NCI-H1092 treated with DMSO at 0.1 percent for 48 hours (cell line): ENCODE results near the gene YY1.

Experiments
- DNase-seq: peaks from one replicate; lab custom pipeline; 2025; lab: John Stamatoyannopoulos, UW

YY1 gene

DNA sequence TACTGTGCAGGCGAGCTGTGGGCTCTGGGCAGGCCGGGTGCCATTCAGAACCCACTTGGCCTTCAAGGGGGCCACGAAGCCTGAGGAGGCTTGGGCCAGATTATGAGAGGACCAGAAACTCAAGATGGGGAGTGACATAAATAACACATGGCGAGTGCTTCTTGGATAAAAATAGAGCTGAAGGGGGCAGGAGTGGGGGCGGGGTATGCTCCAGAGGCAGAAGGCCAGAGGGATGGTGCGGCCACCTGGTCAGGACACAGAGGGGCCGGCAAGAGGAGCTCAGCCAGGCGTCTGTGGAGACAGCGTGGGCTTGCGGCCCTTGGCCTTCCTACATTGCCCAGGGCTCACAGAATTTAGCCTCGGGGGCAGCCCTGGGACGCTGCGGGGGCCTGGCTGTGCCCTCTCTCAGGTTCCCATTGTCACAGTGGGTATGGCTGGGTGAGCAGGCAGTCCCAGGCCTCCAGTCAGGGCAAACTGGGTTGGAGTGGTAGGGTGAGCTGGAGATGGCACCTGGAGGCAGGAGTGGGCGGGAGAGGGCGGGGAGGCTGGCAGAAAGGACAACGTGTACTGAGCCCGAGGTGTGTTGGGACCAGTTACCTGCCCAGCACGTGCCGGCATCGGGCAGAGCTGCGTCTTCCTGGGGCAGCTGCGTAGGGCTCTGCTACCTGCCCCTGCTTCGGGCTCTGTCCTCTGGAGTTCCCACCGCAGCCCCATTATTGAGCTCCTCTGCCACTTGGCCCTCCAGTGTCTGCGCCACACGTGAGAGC is 74.7 kb downstream of the YY1 start:
- no peak for DNase-seq

DNA sequence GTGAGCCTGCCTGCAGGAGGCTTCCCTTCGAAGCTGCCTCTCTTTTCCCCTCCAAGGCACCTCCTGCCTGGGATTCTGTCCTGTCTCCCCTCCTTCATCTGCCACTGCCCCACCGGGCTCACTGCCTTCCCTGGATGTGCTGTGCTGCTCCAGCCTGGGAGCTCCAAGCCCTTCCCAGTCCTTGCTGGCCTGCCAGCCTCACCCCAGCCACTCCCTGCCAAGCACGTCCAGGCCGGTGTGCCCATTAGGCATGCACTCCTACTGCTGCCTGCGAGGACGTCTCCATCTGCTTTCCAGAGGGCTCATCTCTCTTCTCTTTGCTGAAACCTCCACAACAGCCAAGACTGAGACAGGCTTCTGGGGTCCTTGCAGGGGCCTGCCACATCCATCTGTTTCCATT is 75.8 kb downstream of the YY1 start:
- DNase-seq: no peak

DNA sequence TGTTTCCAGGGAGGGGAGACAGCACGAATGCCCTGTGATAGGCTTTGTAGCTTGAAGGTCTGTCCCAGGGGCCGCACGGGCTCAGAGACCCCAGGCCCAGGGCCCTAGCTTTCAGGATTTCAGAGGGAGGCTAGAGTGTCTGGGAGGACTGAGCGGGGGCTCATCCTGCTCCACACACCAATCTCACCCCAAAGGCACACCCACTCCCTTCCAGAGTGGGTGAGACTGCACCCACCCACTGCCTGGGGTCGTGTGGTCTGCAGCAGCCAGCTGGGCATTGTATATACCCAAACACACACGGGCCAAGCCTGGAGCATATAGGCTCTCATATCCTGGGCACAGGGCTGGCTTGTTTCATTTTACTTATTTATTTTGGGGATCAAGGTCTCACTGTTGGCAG is 78.4 kb downstream of the YY1 start:
- DNase-seq: no peak

DNA sequence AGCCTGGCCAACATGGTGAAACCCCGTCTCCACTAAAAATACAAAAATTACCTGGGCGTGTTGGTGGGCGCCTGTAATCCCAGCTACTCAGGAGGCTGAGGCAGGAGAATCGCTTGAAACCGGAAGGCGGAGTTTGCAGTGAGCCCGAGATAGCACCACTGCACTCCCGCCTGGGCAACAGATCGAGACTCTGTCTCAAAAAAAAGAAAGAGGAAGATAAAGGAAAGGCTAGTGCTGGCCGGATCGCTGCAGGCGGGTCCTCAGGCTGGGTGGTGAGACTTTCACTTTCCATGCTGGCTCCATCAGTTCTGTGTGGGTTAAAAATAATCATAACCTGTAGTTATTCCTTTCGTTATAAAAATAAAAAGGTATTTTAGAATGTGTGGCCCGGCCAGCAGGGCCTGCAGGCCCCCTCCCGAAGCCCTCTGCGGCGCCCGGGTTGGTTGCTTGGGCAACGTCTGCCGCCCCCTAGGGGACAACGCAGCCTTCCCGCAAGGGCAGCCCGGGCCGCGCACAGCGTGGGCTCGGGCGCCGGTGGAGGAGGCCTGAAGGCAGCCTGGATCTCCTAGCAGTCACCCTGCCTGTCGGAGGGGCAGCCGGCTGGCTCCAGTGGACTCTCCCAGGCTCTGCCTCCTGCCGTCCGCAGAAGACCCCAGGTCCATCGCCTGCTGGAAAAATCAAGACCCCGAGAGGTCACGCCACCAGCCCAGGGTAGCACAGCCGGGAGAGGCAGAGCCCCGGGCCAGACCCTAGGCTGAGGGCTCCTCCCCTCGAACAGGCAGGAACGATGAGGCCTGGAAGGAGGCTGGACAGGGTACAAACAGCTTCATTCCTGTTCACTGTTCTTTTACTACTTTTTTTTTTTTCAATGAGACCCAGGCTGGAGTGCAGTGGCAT is 79.2 kb downstream of the YY1 start:
- no peak for DNase-seq

DNA sequence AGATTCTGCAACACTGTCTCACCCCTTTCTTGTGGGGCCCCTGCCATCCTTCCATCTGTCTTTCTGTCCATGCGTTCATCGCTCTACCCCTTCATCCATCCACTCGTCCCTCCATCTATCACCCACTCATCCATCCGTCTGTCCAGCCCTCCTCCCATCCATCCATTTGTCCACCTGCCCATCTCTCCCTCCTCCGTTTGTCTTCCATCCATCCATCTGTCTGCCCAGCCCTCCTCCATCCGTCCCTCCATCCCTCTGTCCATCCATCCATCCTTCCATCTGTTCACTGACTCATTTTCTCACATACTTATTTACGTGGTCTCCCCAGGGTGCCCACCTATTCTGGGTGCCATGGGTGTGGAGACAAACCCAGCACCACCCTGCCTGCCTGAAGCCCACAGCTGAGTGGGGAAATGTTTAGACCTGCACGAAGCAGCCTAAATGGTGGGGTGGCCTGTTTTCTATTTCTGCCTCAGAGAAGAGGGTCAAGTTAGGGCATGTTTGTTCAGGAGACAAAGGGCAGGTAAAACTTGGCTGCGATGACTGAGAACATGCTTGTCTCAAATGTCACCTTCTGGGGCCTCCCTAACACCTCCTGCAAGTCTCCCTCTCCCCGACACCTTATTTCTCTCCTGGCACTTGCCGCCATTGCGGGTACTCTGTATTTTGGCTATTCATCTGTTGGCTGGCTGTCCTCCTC is 81.4 kb downstream of the YY1 start:
- DNase-seq: no peak

DNA sequence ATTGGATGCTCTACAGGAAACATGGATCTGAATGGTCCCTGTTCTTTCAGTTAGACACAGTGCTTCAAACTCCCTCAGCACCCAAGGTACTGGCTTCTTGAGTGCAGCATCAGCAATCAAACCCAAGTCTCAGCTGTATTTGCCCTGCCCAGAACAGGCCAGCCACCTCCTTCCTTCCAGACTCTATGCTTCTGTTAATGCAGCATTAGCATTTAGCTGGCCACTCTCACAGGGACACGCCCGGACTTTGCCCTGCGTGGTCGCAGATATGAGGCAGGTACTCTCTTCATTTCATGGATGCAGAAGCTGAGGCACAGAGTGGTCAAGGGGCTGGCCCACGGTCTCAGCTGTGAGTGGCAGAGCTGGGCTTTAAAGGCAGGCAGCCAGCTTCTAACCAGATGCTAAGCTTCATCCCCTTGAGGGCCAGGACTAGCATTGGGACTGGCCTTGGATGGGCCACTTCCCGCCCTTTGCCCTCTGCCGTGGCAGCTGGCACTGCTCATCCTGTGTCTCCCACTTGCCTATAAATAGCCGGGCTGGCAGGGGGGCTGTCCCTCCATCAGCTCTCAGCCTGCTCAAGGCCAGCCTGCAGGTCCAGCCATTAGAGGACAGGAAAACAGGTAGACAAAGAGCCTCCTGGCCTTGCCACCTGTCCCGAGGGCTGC is 82.7 kb downstream of the YY1 start:
- no peak for DNase-seq

DNA sequence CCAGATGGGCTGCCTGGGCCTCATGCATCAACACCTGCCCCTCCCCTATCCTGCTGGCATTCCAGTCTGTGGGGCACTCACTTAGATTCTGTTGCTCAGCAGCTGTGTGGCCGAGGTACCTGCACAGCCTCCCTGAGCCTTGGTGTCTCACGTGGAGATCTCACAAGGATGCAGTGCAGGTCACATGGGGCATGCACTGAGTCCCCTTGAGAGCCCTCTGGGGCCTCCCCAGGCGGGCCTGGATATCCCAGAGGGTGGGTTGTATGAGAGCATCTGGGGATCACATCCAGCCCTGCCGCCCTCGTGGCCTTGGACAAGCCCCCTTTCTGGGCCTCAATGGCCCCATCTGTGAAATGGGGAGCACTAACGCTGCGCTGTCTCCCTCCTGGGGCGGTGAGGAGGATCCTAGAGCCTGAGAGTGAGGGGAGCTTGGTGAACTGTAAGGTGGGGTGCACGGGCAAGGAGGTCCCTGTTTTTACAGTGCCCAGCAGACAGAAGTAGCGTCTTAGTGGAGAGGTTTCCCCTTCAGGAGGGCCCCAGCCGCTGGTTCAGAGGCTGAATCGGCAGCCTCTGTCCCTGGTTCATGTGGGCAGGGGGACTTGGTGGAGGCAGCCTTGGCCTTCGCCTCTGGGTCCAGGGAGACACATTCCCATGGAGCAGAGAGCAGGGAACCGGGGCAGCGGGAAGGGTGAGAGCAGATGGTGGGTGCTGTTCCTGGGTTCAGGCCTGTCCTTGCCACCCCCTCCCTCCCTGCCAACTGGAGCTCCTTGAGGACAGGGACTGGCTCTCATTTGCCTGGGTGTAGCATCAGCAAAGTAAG is 83.4 kb downstream of the YY1 start:
- DNase-seq: no peak

DNA sequence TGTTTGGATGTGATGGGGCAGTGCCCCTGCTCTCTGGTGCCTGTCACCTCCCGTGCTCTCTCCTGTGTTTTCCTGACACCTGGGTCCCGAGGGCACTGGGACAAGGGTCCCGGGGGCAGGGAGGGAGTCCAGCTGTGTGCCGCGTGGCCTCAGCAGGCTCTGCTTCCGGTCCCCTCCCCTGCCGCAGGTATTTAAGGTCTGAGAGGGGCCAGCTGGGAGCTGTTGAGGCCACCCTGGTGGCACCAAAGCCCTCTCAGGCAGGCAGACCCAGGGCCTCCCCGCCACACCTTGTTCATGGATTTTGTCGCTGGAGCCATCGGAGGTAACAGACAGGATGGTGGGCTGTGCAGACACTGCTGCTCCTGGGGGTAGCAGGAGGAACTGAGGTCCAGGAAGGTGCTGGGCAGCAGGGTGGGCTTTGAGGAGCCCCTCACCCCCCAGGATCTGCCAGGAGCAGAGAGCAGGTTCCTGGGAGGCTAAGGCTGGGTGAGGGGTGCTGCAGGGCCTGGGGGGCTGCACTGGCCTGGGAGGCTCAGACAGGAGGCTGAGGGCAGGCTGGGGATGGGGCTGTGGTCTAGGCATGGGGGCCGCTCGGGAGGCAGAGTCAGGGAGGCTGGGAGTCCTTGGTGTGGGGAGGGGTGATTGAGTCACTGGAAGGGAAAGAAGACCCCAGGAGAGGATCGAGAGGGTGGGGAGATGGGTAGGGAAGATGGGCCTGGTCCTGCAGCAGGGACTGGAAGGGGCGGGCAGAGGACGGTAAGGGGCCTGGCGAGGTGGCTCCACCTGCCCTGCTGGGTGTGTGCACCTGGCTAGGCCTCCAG is 84.4 kb downstream of the YY1 start, which contains the start of gene SLC25A47:
SLC25A47 (plus strand) TSS at position 219 of the 821 bp plus-strand sequence; CDS start at position 295, 76 bp downstream.
- no peak for DNase-seq

DNA sequence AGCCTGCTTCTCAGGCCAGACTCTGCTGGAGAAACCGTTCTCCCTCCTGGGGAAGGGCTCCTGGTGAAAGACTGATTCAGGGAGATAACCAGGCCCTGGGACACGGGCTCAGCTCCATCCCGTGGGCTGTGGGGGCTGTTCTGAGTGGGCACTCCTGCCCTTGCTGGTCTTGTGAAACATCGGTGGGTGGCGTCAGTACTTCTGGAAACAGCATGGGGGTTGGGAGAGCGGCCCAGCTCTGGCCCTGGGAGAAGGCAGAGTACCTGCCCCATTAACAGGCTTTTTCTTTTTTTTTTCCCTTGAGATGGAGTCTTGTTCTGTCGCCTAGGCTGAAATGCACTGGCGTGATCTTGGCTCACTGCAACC is 85.0 kb downstream of the YY1 start:
- no peak for DNase-seq

DNA sequence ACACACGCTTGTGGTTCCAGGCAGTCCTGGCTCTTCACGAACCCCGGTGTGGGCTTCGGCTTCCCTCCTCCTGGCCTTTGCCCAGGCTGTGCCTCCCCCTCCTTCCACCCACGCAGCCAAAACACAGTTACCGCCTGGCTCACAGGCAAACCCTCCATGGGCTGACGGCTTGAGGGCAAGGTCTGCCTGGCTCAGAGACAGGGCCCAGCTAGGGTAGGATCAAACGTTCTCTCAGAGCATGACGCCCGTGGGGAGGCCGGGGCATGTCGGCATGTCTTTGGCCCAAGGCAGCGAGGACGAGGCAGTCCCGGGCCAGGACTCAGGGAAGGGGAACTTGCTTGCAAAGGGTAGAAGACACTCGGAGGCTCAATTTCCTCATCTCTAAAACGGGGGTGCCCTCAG is 86.3 kb downstream of the YY1 start:
- DNase-seq: no peak

DNA sequence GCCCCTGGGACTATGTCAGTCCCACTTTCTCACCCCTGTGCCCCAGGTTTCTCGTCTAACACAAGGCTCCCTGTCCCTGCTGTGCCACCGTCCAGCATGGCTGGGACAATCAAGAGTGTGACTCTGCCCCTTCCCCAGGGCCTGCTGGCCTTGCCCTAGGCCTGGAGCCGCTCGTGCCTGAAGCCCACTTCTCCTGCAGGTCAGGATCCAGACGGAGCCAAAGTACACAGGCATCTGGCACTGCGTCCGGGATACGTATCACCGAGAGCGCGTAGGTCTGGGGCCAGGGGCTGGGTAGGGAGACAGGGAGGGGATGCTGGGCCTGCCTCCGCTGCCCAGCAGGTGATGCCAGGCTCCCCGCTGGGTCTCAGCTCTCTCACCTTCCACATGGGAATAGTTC is 87.0 kb downstream of the YY1 start:
- no peak for DNase-seq

DNA sequence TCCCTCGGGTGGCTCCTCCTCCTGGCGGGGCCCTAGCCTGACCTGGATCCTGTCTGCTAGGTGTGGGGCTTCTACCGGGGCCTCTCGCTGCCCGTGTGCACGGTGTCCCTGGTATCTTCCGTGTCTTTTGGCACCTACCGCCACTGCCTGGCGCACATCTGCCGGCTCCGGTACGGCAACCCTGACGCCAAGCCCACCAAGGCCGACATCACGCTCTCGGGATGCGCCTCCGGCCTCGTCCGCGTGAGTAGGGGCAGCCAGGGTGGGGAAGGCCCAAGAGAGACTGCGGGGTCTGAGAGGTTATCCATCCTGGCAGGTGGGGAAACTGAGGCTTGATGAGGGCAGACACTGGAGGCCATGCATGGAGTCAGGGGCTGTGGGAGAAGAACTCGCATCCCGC is 88.2 kb downstream of the YY1 start:
- no peak for DNase-seq

DNA sequence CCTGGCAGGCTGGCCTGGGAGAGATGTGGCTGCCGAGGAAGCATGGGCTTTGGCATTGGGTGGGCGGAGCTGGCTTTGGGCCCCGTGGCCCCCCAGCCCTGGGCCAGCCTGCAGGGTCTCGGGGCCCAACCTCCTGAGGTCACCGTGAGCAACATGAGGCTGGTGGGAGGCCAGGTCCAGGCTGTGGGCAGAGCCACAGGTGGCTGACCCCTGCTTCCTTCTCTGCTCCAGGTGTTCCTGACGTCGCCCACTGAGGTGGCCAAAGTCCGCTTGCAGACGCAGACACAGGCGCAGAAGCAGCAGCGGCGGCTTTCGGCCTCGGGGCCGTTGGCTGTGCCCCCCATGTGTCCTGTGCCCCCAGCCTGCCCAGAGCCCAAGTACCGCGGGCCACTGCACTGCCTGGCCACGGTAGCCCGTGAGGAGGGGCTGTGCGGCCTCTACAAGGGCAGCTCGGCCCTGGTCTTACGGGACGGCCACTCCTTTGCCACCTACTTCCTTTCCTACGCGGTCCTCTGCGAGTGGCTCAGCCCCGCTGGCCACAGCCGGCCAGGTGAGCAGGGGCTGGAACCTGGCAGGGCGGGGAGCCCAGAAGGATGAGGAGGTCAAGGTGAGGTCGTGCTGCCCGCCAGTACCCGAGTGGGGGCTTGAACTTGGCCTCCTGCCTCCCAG is 89.7 kb downstream of the YY1 start:
- DNase-seq: no peak

DNA sequence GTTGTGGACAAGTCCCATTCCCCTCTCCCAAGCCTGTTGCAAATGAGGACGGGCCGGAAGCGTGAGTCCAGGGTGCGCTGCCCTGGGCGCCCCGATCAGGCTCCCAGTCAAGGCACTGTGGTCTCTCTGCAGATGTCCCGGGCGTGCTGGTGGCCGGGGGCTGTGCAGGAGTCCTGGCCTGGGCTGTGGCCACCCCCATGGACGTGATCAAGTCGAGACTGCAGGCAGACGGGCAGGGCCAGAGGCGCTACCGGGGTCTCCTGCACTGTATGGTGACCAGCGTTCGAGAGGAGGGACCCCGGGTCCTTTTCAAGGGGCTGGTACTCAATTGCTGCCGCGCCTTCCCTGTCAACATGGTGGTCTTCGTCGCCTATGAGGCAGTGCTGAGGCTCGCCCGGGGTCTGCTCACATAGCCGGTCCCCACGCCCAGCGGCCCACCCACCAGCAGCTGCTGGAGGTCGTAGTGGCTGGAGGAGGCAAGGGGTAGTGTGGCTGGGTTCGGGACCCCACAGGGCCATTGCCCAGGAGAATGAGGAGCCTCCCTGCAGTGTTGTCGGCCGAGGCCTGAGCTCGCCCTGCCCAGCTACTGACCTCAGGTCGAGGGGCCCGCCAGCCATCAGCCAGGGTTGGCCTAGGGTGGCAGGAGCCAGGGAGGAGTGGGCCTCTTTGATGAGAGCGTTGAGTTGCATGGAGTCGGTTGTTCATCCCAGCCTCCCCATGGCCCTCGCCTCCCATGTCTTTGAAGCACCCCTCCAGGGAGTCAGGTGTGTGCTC is 90.5 kb downstream of the YY1 start:
- no peak for DNase-seq

DNA sequence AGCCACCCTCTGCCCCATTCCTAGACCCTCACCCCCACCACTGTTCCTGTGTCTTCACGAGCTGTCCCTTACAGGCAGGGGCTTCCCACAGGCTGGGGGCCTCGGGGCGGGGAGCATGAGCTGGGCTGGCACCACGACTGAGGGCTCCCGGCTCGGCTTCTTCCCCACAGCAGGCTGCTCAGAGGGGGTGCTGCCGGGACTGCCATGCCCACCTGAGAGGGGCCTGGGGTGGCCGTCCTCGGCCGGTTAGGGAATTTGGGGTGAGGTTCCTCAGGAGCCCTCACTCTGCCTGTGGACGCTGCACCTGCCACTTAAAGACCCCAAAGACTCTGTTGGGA is 91.0 kb downstream of the YY1 start:
- no peak for DNase-seq

DNA sequence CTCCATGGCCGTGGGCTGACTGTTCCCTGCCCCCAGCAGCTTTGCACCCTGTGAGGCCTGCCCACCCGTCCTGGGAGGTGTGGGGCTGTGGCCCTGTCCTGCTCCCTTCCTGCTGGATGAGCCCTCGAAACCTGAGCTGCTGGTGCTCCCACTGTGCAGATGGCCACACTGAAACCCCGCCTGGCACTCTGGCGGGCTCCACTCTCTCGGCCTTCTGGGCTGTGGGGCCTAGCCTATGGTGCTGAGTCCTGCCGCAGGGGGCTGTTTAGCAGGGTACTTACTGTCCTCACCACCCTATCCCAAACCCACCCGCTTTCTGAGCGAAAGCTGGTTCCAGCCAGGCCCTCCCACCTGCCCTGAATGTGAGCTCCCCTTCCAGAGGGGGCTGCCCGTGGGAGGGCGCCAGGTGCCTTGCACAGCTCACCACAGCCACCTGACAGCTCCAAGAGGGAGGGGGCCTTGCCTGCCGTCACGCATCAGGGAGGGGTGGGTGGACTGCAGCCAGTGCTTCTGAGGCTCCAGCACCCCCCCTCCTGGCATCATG is 91.5 kb downstream of the YY1 start:
- DNase-seq: no peak

DNA sequence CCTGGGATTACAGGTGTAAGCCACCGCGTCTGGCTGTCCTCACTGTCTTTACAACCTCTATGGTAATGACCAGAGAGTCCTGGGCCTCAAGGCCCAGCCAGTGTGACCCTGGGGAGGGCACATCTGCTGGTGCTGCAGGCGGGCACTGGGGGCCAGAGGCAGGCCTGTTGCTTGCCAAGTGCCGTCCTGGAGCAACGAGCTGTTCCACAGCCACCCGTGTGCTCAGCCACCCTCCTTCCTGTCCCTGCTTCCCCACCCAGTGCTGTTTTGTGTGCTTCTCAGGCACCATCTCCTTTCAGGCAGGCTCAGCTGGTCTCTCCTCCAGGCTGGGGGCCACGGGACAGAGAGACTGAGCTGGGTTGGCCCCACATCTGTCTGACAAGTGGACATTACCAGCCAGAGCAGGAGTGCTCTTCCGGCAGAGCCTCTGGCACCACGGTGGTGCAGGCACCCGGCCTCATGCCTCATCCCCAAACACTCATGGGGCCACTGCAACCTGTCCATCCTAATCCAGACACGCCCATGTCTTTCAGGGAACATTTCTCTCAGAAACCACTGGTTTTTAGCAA is 93.2 kb downstream of the YY1 start:
- no peak for DNase-seq
